Endothelial cell (in vitro differentiated cells): Measurements from ENCODE around the gene RPS14. TPM values are rescaled to one million over a fixed set of nuclear protein-coding genes. Genes with fewer than 3 reads are reported as not detected.
"Not testable (repeated sequence)": the region's sequence is repeated elsewhere in the genome, so short reads cannot be mapped to it uniquely, and the experiment has no call there.

Experiments
- DNase-seq: peaks from one replicate; pipeline ENCODE4 v3.0.0; 2021; ENCODE audit warnings: low spot score
- H3K27ac Mint-ChIP-seq: one replicate; pipeline ENCODE4 v1.8.0; 2021; ENCODE audit warnings: mixed read lengths, inconsistent platforms; ENCODE audit not compliant: unreplicated experiment
- H3K27me3 Mint-ChIP-seq: one replicate; pipeline ENCODE4 v1.8.0; 2021; ENCODE audit warnings: mild to moderate bottlenecking, moderate library complexity, mixed read lengths, inconsistent platforms; ENCODE audit not compliant: unreplicated experiment
- H3K36me3 Mint-ChIP-seq: one replicate; pipeline ENCODE4 v1.8.0; 2021; ENCODE audit warnings: mild to moderate bottlenecking, low read depth, mixed read lengths, inconsistent platforms; ENCODE audit not compliant: unreplicated experiment
- H3K4me1 Mint-ChIP-seq: one replicate; pipeline ENCODE4 v1.8.0; 2021; ENCODE audit warnings: mild to moderate bottlenecking, mixed read lengths, inconsistent platforms; ENCODE audit not compliant: unreplicated experiment
- H3K4me3 Mint-ChIP-seq: one replicate; pipeline ENCODE4 v1.8.0; 2021; ENCODE audit warnings: mild to moderate bottlenecking, mixed read lengths, inconsistent platforms; ENCODE audit not compliant: unreplicated experiment
- H3K9me3 Mint-ChIP-seq: one replicate; pipeline ENCODE4 v1.8.0; 2021; ENCODE audit warnings: mixed read lengths, inconsistent platforms; ENCODE audit not compliant: unreplicated experiment
- total RNA-seq: library from RNA; stranded (reverse); fragmentation: NEBNext Ultra II Directional; extraction: Animal tissue kit (Norgen Biotek cat#: 25700); gene quantifications from one replicate; pipeline ENCODE4 v1.2.1, GENCODE V29; 2021; ENCODE audit not compliant: unreplicated experiment
- TF ChIP-seq, protein P1 (sequence below): fragments of 200-600 bp; sonication (generic); IDR thresholded peaks from one replicate; pipeline ENCODE4 v1.5.0; 2021; ENCODE audit warnings: antibody characterized with exemption; ENCODE audit not compliant: unreplicated experiment

The RPS14 gene
- total RNA-seq, 1 donor from 2014 or later: 2,784 TPM

DNA sequence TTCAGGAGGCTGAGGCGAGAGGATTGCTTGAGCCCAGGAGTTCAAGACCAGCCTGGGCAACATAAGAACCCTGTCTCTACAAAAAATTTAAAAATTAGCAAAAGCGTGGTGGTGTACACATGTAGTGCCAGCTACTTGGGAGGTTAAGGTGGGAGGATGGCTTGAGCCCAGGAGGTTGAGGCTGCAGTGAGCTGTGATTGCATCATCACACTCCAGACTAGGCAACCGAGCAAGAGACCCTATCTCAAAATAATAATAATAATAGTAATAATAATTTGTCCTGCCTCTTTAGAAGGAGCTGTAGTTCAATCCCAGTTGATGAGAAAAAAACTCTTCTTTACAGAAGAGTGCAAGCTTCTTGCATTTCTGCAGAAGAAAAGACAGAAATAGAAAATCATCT lies 26.8 kb downstream of the RPS14 start:
- Mint-ChIP-seq H3K9me3 (no peaks in the 10 kb centered on the region), H3K27me3 (no peaks in the 10 kb centered on the region)
- TF ChIP-seq, protein P1, sequence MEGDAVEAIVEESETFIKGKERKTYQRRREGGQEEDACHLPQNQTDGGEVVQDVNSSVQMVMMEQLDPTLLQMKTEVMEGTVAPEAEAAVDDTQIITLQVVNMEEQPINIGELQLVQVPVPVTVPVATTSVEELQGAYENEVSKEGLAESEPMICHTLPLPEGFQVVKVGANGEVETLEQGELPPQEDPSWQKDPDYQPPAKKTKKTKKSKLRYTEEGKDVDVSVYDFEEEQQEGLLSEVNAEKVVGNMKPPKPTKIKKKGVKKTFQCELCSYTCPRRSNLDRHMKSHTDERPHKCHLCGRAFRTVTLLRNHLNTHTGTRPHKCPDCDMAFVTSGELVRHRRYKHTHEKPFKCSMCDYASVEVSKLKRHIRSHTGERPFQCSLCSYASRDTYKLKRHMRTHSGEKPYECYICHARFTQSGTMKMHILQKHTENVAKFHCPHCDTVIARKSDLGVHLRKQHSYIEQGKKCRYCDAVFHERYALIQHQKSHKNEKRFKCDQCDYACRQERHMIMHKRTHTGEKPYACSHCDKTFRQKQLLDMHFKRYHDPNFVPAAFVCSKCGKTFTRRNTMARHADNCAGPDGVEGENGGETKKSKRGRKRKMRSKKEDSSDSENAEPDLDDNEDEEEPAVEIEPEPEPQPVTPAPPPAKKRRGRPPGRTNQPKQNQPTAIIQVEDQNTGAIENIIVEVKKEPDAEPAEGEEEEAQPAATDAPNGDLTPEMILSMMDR: no peak

DNA sequence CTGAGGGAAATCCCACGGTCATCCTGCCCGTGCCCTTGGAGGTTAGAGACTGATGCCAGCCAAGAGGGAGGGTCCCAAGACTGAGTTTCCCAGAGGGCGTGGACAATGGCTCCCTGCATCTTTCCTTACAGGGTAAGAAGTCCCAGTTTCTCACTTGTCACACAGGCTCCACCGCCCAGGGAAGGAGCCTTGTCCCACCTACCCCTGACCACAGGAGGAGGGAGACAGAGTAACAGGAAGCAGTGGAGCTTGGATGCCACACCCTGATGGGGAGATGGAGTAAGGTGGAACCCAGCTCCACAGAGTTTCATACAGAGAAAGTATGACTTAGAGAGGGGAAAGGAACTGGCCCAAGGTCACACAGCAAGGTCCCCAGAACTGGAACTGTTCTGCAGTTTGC lies 27.5 kb downstream of the RPS14 start:
- no peak for DNase-seq
- Mint-ChIP-seq H3K4me1 (peaks cover 8% of the 10 kb centered on the region), H3K4me3 (no peak overlapping the region), H3K27me3 (no peaks in the 10 kb centered on the region), H3K36me3 (no peaks in the 10 kb centered on the region), H3K27ac (no peak overlapping the region), H3K9me3 (no peaks in the 10 kb centered on the region)
- TF ChIP-seq, protein P1: no peak

More for the DNA sequence above, 26.8 kb downstream of the RPS14 start:
- no peak overlapping the region for H3K27ac Mint-ChIP-seq
- DNase-seq: no peak
- H3K4me1 Mint-ChIP-seq: peaks cover 8% of the 10 kb centered on the region
- no peak overlapping the region for H3K4me3 Mint-ChIP-seq
- peaks cover 1% of the 10 kb centered on the region for H3K36me3 Mint-ChIP-seq

DNA sequence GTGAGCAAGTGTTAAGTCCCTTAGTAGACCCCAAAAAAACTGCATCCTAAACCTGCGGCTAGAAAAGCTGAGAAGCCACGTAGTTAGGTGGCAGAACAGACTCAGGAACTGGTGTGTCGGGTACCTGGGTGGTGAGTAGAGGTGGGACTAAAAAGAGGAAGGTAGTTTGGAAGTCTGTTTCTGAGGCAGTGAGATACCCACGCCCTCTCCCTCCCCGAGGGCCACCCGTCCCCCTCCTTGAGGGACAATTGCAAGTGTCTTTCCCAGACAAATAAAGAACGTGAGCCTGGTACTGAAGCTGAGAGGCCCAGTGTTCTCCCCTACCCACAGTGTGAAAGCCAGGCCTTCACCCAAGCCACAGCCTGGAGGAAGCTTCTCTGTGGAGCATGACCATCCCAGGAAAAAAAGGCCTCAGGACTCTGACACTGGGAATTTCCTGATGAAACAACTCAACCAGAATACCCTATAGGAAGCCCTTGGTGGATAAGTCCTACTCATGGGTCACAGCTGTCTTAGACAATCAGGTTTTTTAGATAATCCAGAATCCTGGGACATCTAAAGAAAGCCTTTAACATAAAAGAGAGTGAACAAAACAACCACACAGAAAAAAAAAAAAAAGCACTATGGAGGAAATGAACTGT lies 29.8 kb downstream of the RPS14 start:
- Mint-ChIP-seq H3K27me3 (no peaks in the 10 kb centered on the region), H3K36me3 (no peaks in the 10 kb centered on the region), H3K4me1 (peaks cover 8% of the 10 kb centered on the region), H3K4me3 (no peak overlapping the region), H3K9me3 (no peaks in the 10 kb centered on the region), H3K27ac (no peak overlapping the region)
- TF ChIP-seq, protein P1: no peak
- DNase-seq: no peak

DNA sequence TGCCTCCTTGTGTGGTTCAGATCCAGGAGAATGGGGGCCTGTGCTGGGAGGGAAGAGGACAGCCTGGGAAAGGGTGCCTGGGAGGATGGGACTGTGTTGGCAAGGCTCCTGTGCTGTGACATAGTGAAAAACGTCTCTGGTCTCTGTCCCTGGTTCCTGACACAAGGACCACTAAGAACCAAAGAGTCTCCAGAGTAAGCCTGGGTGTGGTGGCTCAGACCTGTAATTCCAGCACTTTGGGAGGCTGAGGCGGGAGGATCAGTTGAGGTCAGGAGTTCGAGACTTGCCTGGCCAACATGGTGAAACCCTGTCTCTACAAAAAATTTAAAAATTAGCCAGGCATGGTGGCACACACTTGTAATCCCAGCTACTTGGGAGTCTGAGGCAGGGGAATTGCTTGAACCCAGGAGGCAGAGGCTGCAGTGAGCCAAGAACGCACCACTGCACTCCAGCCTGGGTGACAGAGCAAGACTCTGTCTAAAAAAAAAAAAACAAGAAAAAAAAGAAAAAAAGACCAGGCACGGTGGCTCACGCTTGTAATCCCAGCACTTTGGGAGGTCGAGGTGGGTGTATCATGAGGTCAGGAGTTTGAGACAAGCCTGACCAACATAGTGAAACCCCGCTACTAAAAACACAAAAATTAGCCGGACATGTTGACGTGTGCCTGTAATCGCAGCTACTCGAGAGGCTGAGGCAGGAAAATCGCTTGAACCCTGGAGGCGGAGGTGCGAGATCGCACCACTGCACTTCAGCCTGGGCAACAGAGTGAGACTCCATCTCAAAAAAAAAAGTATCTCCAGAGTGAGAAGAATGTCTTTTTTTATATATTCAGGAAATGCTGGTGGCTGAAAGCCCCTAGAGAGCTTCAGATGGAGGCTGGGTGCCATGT lies 35.4 kb downstream of the RPS14 start:
- H3K36me3 Mint-ChIP-seq, H3K4me3 Mint-ChIP-seq, H3K27me3 Mint-ChIP-seq, H3K27ac Mint-ChIP-seq, H3K9me3 Mint-ChIP-seq, DNase-seq: not testable (repeated sequence)
- peaks cover 25% of the 10 kb centered on the region for H3K4me1 Mint-ChIP-seq

DNA sequence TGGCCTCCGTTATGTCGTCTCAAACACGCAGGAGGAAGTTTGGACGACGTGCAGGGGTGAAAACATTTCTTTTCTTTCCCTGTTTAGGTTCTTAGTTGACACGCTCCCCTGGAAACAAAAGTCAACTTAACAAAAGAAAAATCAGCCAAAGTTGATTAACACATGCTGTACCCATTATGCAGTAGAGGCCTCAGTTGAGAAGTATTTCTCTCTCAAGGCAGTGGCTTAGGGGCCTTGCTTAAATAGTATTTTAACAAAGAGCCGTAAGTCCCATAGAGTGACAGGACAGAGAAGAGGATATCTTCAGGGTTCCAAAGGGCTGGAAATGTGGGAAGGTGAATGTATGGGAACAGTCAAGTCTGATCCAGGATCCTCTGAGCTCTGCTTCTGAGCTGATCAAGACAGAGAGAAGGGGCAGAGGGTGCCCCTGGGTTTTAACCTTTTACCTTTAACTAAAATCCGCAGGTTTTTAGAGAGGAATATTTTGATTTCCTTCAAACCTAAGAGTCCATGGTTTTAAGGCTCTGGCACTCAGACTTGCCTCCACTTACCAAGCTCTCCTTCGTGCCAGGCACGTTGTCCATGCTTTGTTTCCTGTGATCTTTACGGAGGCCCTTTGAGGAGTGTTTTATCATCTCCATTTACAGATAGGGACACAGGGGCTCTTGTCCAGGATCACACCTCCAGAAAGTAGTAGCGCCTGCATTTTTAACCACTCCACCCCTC lies 36.2 kb downstream of the RPS14 start:
- H3K27ac Mint-ChIP-seq: peak overlapping the region; percentile 92
- peaks cover 23% of the 10 kb centered on the region for H3K4me1 Mint-ChIP-seq
- DNase-seq: no peak
- peaks cover 5% of the 10 kb centered on the region for H3K27me3 Mint-ChIP-seq
- TF ChIP-seq, protein P1: no peak
- H3K36me3 Mint-ChIP-seq: no peaks in the 10 kb centered on the region
- no peak overlapping the region for H3K4me3 Mint-ChIP-seq
- no peaks in the 10 kb centered on the region for H3K9me3 Mint-ChIP-seq
